Activated naive CD4-positive, alpha-beta T cell treated with anti-CD3 and anti-CD28 coated beads, Interleukin-2, amount 50 U/mL, for 72 hours (primary cell): ENCODE results near the gene ACSF2. TPM values are rescaled to one million over a fixed set of nuclear protein-coding genes. Genes with fewer than 3 reads are reported as not detected.

Source experiments
- ATAC-seq, 2 donors: fragments of 150-1000 bp; cut with Tn5 transposase; 2 replicates each; pipeline ENCODE4 v1.10.0; 2021; ENCODE audit warnings: mild to moderate bottlenecking in 2 of 2, moderate library complexity in 2 of 2
- DNase-seq, 2 donors: peaks; one replicate each; pipeline ENCODE4 v3.0.0; 2021 to 2022; ENCODE audit warnings: low spot score in 2 of 2
- H3K27ac Mint-ChIP-seq, 2 donors: one replicate each; pipeline ENCODE4 v1.8.0; 2022; ENCODE audit warnings: mild to moderate bottlenecking in 2 of 2, mixed read lengths in 2 of 2
- H3K36me3 Mint-ChIP-seq, 2 donors: one replicate each; pipeline ENCODE4 v1.8.0; 2022; ENCODE audit warnings: mixed read lengths in 2 of 2
- H3K9me3 Mint-ChIP-seq, 2 donors: one replicate each; pipeline ENCODE4 v1.8.0; 2022; ENCODE audit warnings: mixed read lengths in 2 of 2
- total RNA-seq, 2 donors: library from RNA; stranded (reverse); gene quantifications; one replicate each; pipeline ENCODE4 v1.2.3, GENCODE V29; 2022

The ACSF2 gene
- total RNA-seq, 2 donors from 2014 or later = 23.6 to 27.3 TPM

- ATAC-seq (no peak), DNase-seq (no peak)
- Mint-ChIP-seq H3K9me3 (no peaks in the 10 kb centered on the region), H3K27ac (peak overlapping the region in 1 of 2 donors; percentile 47), H3K36me3 (no peaks in the 10 kb centered on the region)
These were observed 66.2 kb downstream of the ACSF2 start for GRCh38 chr17:50492214-50492613.

GRCh38 chr17:50493744-50494143 is 67.7 kb downstream of the ACSF2 start:
- no peaks in the 10 kb centered on the region for H3K36me3 Mint-ChIP-seq
- no peaks in the 10 kb centered on the region for H3K9me3 Mint-ChIP-seq
- DNase-seq (no peak), ATAC-seq (no peak)
- no peak overlapping the region for H3K27ac Mint-ChIP-seq

GRCh38 chr17:50495217-50495823 is 69.3 kb downstream of the ACSF2 start:
- ATAC-seq = no peak
- no peak overlapping the region for H3K27ac Mint-ChIP-seq
- DNase-seq = no peak

GRCh38 chr17:50495918-50496317 is 69.9 kb downstream of the ACSF2 start:
- no peaks in the 10 kb centered on the region for H3K36me3 Mint-ChIP-seq
- H3K9me3 Mint-ChIP-seq = no peaks in the 10 kb centered on the region
- DNase-seq (no peak), ATAC-seq (no peak)
- H3K27ac Mint-ChIP-seq = no peak overlapping the region

More at GRCh38 chr17:50495217-50495823, 69.3 kb downstream of the ACSF2 start:
- Mint-ChIP-seq H3K9me3 (no peaks in the 10 kb centered on the region), H3K36me3 (no peaks in the 10 kb centered on the region)

GRCh38 chr17:50498021-50498874 is 72.2 kb downstream of the ACSF2 start:
- no peak for DNase-seq
- ATAC-seq = no peak
- Mint-ChIP-seq H3K9me3 (no peaks in the 10 kb centered on the region), H3K27ac (no peak overlapping the region), H3K36me3 (no peaks in the 10 kb centered on the region)

- ATAC-seq (no peak), DNase-seq (no peak)
- H3K27ac Mint-ChIP-seq = no peak overlapping the region
- no peaks in the 10 kb centered on the region for H3K9me3 Mint-ChIP-seq
- H3K36me3 Mint-ChIP-seq = no peaks in the 10 kb centered on the region
These were observed 73.3 kb downstream of the ACSF2 start for GRCh38 chr17:50499270-50499669.

- H3K27ac Mint-ChIP-seq = no peak overlapping the region
- no peak for ATAC-seq
These were observed 73.7 kb downstream of the ACSF2 start for GRCh38 chr17:50499721-50500120.

GRCh38 chr17:50501054-50501453 is 75.0 kb downstream of the ACSF2 start:
- no peaks in the 10 kb centered on the region for H3K9me3 Mint-ChIP-seq
- no peak for ATAC-seq
- H3K36me3 Mint-ChIP-seq = no peaks in the 10 kb centered on the region
- peak in 1 of 2 donors; percentile 35 for DNase-seq
- H3K27ac Mint-ChIP-seq = no peak overlapping the region

More at GRCh38 chr17:50499721-50500120, 73.7 kb downstream of the ACSF2 start:
- Mint-ChIP-seq H3K36me3 (no peaks in the 10 kb centered on the region), H3K9me3 (no peaks in the 10 kb centered on the region)
- DNase-seq = no peak

- ATAC-seq (no peak), DNase-seq (no peak)
- Mint-ChIP-seq H3K36me3 (no peaks in the 10 kb centered on the region), H3K9me3 (no peaks in the 10 kb centered on the region), H3K27ac (no peak overlapping the region)
These were observed 76.4 kb downstream of the ACSF2 start for GRCh38 chr17:50502301-50502990.

- H3K9me3 Mint-ChIP-seq = no peaks in the 10 kb centered on the region
- H3K36me3 Mint-ChIP-seq = no peaks in the 10 kb centered on the region
- H3K27ac Mint-ChIP-seq = no peak overlapping the region
- ATAC-seq (no peak), DNase-seq (no peak)
These were observed 79.6 kb downstream of the ACSF2 start for GRCh38 chr17:50505591-50506130.

- Mint-ChIP-seq H3K9me3 (no peaks in the 10 kb centered on the region), H3K36me3 (no peaks in the 10 kb centered on the region), H3K27ac (no peak overlapping the region)
- DNase-seq = no peak
- no peak for ATAC-seq
These were observed 80.3 kb downstream of the ACSF2 start for GRCh38 chr17:50506298-50506697.

GRCh38 chr17:50507871-50508572 is 82.0 kb downstream of the ACSF2 start, which contains the start of gene MYCBPAP:
Gene MYCBPAP, plus strand, starts transcription at chr17:50508439. Its CDS starts 236 bp downstream, at chr17:50508675.
- Mint-ChIP-seq H3K36me3 (no peaks in the 10 kb centered on the region), H3K27ac (peak within 1 kb of the TSS; percentile 85 to 95), H3K9me3 (no peaks in the 10 kb centered on the region)
- ATAC-seq (peak; percentile 46 to 49), DNase-seq (peak; percentile 66 to 71)

- H3K27ac Mint-ChIP-seq = peak overlapping the region in 1 of 2 donors; percentile 85
- no peaks in the 10 kb centered on the region for H3K9me3 Mint-ChIP-seq
- no peaks in the 10 kb centered on the region for H3K36me3 Mint-ChIP-seq
- ATAC-seq = no peak
- no peak for DNase-seq
These were observed 82.8 kb downstream of the ACSF2 start for GRCh38 chr17:50508573-50509460.

GRCh38 chr17:50511058-50511457 is 85.0 kb downstream of the ACSF2 start:
- peak in 1 of 2 donors; percentile 63 for DNase-seq
- Mint-ChIP-seq H3K36me3 (no peaks in the 10 kb centered on the region), H3K9me3 (no peaks in the 10 kb centered on the region), H3K27ac (peak overlapping the region; percentile 83 to 84)
- ATAC-seq = peak; percentile 88 to 90

GRCh38 chr17:50513495-50513894 is 87.5 kb downstream of the ACSF2 start:
- H3K36me3 Mint-ChIP-seq = no peaks in the 10 kb centered on the region
- H3K9me3 Mint-ChIP-seq = no peaks in the 10 kb centered on the region
- no peak overlapping the region for H3K27ac Mint-ChIP-seq
- no peak for DNase-seq
- no peak for ATAC-seq
